ENCODE data around the gene WAC. TPM values are rescaled to one million over a fixed set of nuclear protein-coding genes. Genes with fewer than 3 reads are reported as not detected.

WAC gene
- total RNA-seq, 1 donor from 2014 or later, result 123 TPM

- FAIRE-seq, result no peak
- TF ChIP-seq EZH2 (IDR thresholded peaks at IDR 0.05; ENCODE audit: insufficient read depth, low read length) (no peak), CTCF (IDR thresholded peaks at IDR 0.05; ENCODE audit: insufficient read depth, low read depth, low read length) (no peak)
- Histone ChIP-seq H2AFZ (ENCODE audit: low read depth, low read length) (no peak overlapping the region), H3K4me2 (ENCODE audit: low read length) (no peak overlapping the region), H3K4me1 (ENCODE audit: insufficient read depth, low read length) (peaks cover 18% of the 10 kb centered on the region), H3K4me3 (ENCODE audit: insufficient read depth, low read depth, low read length) (no peak overlapping the region), H3K36me3 (ENCODE audit: insufficient read depth, low read length) (peaks cover 46% of the 10 kb centered on the region), H3K9ac (ENCODE audit: low read length) (no peak overlapping the region), H3K27me3 (ENCODE audit: insufficient read depth, low read length) (no peaks in the 10 kb centered on the region), H4K20me1 (ENCODE audit: insufficient read depth, low read length) (peaks cover 85% of the 10 kb centered on the region), H3K27ac (ENCODE audit: low read depth, low read length) (no peak overlapping the region), H3K9me3 (ENCODE audit: insufficient read depth, low read depth, low read length) (no peaks in the 10 kb centered on the region), H3K79me2 (ENCODE audit: insufficient read depth, low read length) (peaks cover 100% of the 10 kb centered on the region)
- H3K36me3 Mint-ChIP-seq (ENCODE audit: low read depth, unreplicated experiment), result peaks cover 8% of the 10 kb centered on the region
- no peak overlapping the region for H3K27ac Mint-ChIP-seq (ENCODE audit: unreplicated experiment)
- no peak overlapping the region for H3K4me3 Mint-ChIP-seq (ENCODE audit: unreplicated experiment)
- DNase-seq (ENCODE audit: low read depth), result no peak
- H3K9me3 Mint-ChIP-seq (ENCODE audit: unreplicated experiment), result no peaks in the 10 kb centered on the region
- peaks cover 24% of the 10 kb centered on the region for H3K4me1 Mint-ChIP-seq (ENCODE audit: low read depth, unreplicated experiment)
- no peaks in the 10 kb centered on the region for H3K27me3 Mint-ChIP-seq (ENCODE audit: low read depth, unreplicated experiment)
Observed at GRCh38 chr10:28586176-28586575, 53.3 kb downstream of the WAC start.

- FAIRE-seq (no peak), DNase-seq (ENCODE audit: low read depth) (no peak)
- no peaks in the 10 kb centered on the region for H3K27me3 Mint-ChIP-seq (ENCODE audit: low read depth, unreplicated experiment)
- peaks cover 18% of the 10 kb centered on the region for H3K4me1 Mint-ChIP-seq (ENCODE audit: low read depth, unreplicated experiment)
- H3K79me2 ChIP-seq (ENCODE audit: insufficient read depth, low read length), result peaks cover 95% of the 10 kb centered on the region
- peaks cover 21% of the 10 kb centered on the region for H3K4me1 ChIP-seq (ENCODE audit: insufficient read depth, low read length)
- no peak for TF ChIP-seq CTCF (IDR thresholded peaks at IDR 0.05; ENCODE audit: insufficient read depth, low read depth, low read length)
- no peak for TF ChIP-seq EZH2 (IDR thresholded peaks at IDR 0.05; ENCODE audit: insufficient read depth, low read length)
- H3K9me3 Mint-ChIP-seq (ENCODE audit: unreplicated experiment), result no peaks in the 10 kb centered on the region
- no peak overlapping the region for H3K9ac ChIP-seq (ENCODE audit: low read length)
- no peak overlapping the region for H2AFZ ChIP-seq (ENCODE audit: low read depth, low read length)
- no peak overlapping the region for H3K27ac ChIP-seq (ENCODE audit: low read depth, low read length)
- no peak overlapping the region for H3K27ac Mint-ChIP-seq (ENCODE audit: unreplicated experiment)
- H3K4me3 Mint-ChIP-seq (ENCODE audit: unreplicated experiment), result no peak overlapping the region
- H3K36me3 Mint-ChIP-seq (ENCODE audit: low read depth, unreplicated experiment), result peaks cover 16% of the 10 kb centered on the region
- H3K27me3 ChIP-seq (ENCODE audit: insufficient read depth, low read length), result no peaks in the 10 kb centered on the region
- peaks cover 84% of the 10 kb centered on the region for H4K20me1 ChIP-seq (ENCODE audit: insufficient read depth, low read length)
- H3K36me3 ChIP-seq (ENCODE audit: insufficient read depth, low read length), result peaks cover 50% of the 10 kb centered on the region
- H3K4me2 ChIP-seq (ENCODE audit: low read length), result peak overlapping the region; percentile 4
- no peak overlapping the region for H3K4me3 ChIP-seq (ENCODE audit: insufficient read depth, low read depth, low read length)
- H3K9me3 ChIP-seq (ENCODE audit: insufficient read depth, low read depth, low read length), result no peaks in the 10 kb centered on the region
Observed at GRCh38 chr10:28587270-28587969, 54.5 kb downstream of the WAC start.

GRCh38 chr10:28587970-28588290 lies 55.0 kb downstream of the WAC start:
- no peaks in the 10 kb centered on the region for H3K27me3 Mint-ChIP-seq (ENCODE audit: low read depth, unreplicated experiment)
- no peak for FAIRE-seq
- DNase-seq (ENCODE audit: low read depth), result peak; percentile 73
- Histone ChIP-seq H4K20me1 (ENCODE audit: insufficient read depth, low read length) (peaks cover 84% of the 10 kb centered on the region), H3K4me3 (ENCODE audit: insufficient read depth, low read depth, low read length) (no peak overlapping the region), H3K4me1 (ENCODE audit: insufficient read depth, low read length) (peaks cover 24% of the 10 kb centered on the region), H3K4me2 (ENCODE audit: low read length) (peak overlapping the region; percentile 4), H3K9ac (ENCODE audit: low read length) (no peak overlapping the region), H3K9me3 (ENCODE audit: insufficient read depth, low read depth, low read length) (no peaks in the 10 kb centered on the region), H3K36me3 (ENCODE audit: insufficient read depth, low read length) (peaks cover 50% of the 10 kb centered on the region), H3K27me3 (ENCODE audit: insufficient read depth, low read length) (no peaks in the 10 kb centered on the region), H2AFZ (ENCODE audit: low read depth, low read length) (no peak overlapping the region), H3K79me2 (ENCODE audit: insufficient read depth, low read length) (peaks cover 91% of the 10 kb centered on the region), H3K27ac (ENCODE audit: low read depth, low read length) (no peak overlapping the region)
- H3K36me3 Mint-ChIP-seq (ENCODE audit: low read depth, unreplicated experiment), result peaks cover 19% of the 10 kb centered on the region
- no peak overlapping the region for H3K4me3 Mint-ChIP-seq (ENCODE audit: unreplicated experiment)
- no peaks in the 10 kb centered on the region for H3K9me3 Mint-ChIP-seq (ENCODE audit: unreplicated experiment)
- no peak overlapping the region for H3K27ac Mint-ChIP-seq (ENCODE audit: unreplicated experiment)
- peaks cover 17% of the 10 kb centered on the region for H3K4me1 Mint-ChIP-seq (ENCODE audit: low read depth, unreplicated experiment)
- no peak for TF ChIP-seq CTCF (IDR thresholded peaks at IDR 0.05; ENCODE audit: insufficient read depth, low read depth, low read length)
- TF ChIP-seq EZH2 (IDR thresholded peaks at IDR 0.05; ENCODE audit: insufficient read depth, low read length), result no peak

Data from astrocyte (in vitro differentiated cells and primary cell).